Measurements from ENCODE around the gene CDC42EP5.
"Not testable (repeated sequence)": the region's sequence is repeated elsewhere in the genome, so short reads cannot be mapped to it uniquely, and the experiment has no call there.

The CDC42EP5 gene

DNA sequence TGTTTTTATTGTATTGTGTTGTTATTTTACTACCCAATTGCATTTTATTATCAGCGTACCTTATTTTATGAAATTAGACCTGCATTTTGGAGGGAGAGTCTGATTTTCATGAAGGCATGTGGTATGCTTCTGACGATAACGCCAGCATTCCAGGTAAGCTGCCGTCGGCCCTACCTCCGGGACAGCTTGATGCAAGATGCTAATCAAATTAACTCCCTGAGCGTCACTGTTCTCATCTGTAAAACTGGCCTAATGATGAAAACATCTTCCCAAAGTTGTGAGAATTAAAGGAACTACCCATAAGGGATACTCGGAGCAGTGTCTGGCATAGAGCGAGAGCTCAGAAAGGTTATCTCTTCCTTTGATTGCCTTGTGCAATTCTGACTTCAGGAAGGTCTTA is 16.7 kb upstream of the CDC42EP5 start:
- no peak for DNase-seq (ENCODE audit: low read depth in 2 of 2)

DNA sequence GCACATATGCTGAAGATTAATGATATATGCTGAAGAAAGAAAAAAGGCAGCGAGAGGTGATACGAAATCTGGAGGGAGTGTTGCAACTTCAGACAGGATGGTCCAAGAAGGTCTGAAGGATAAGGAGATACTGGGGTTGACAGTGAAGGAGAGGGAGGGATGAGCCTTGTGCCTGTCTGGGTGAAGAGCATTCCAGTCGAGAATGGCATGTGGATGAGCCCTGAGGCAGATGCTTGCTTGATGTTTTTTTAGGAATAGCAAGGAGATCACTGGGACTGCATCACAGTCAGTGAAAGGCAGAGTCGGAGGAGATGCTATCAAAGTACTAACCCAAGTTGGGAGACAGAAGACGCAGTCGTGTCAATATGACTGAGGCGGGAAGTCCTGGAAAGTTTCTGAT is 16.2 kb upstream of the CDC42EP5 start:
- no peak for DNase-seq (ENCODE audit: low read depth in 2 of 2)

DNA sequence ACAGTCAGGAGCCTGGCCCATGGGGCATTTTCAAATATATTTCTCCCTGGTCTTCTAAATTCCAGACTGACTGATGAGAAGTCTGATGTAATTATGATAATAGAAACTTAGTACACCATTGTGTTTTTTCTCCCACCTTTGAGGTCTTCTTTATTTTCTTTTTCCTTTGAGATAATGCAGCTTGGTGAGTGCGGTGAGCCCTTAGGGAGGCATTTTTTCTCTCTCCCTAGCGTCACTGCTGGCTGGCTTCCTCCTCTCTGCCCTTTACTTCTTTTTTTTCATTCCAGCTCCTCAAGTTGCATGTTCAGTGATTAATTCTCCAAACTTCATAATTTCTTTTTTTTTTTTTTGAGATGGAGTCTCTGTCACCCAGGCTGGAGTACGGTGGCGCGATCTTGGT is 12.8 kb upstream of the CDC42EP5 start:
- no peak for DNase-seq (ENCODE audit: low read depth in 2 of 2)

DNA sequence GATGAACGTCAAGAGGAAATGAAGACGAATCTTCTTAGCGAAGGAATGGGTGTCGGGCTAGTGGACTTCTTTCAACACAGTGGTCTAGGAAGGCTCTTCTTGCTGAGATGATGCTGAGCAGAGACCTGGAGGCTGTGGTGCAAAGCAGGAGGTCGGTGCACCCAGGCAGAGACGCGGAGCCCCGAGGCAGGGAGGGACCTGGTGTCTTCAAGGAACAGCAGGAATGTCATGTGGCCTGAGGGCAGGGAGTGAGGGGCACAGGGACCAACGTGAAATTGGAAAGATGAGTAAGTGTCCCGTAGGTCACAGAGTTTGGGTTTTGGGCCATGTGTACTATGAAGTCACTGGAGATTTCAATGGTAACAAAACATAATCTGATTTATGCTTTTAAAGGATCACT is 11.4 kb upstream of the CDC42EP5 start:
- no peak for DNase-seq (ENCODE audit: low read depth in 2 of 2)

DNA sequence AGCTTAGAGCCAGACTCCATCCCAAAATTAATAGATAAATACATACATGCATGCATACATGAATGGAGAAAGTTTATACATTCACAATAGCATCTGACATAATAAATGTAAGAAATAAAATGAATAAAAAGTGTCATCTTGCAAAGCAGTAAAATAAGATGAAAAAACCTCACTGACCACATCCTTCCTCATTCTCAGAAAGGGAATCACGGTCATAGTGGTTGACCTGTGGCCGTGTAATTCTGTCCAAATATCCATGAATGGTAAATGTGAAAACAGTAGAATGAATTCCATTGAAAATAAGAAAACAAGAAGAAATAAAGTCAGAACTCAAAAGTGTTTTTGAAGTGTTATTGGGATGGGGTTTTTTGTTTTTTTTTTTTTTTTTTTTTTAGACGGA is 9.8 kb upstream of the CDC42EP5 start:
- DNase-seq (ENCODE audit: low read depth in 2 of 2) = no peak

DNA sequence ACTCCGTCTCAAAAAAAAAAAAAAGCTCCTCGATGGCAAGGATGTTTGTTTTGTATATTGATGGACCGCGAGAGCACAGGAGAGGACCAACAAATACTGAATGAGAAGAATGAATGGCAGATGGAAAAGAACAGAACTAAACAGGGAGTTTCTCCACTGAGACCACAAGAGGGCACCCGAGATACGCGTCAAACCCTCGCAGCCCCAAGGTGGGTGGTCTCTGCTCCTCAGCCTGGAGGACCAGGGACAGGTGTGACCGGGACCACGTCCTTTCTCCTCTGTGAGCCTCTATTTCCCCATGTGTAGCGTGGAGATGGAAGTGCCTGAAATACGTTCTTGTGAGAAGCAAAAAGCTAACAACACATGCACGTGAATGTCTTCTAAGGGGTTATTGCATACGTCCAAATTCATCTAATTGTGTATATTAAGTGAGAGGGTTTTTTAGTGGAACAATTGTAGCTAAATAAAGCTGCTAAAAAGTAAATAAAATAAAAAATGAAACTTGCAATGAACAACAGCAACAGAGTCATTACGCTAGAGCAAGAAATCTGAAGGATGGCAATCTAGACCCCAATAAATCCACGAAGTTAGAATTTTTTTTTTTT is 8.3 kb upstream of the CDC42EP5 start:
- no peak for DNase-seq (ENCODE audit: low read depth in 2 of 2)

DNA sequence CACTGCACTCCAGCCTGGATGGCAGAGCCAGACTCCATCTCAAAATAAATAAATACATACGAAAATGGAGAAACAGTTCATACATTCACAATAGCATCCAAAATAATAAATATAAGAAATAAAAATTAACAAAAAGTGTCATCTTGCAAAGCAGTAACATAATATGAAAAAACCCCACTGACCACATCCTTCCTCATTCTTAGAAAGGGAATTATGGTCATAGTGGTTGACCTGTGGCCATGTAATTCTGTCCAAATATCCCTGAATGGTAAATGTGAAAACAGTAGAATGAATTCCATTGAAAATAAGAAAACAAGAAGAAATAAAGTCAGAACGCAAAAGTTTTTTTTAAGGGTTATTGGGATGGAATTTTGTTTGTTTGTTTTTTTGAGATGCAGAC is 7.0 kb upstream of the CDC42EP5 start:
- no peak for DNase-seq (ENCODE audit: low read depth in 2 of 2)

DNA sequence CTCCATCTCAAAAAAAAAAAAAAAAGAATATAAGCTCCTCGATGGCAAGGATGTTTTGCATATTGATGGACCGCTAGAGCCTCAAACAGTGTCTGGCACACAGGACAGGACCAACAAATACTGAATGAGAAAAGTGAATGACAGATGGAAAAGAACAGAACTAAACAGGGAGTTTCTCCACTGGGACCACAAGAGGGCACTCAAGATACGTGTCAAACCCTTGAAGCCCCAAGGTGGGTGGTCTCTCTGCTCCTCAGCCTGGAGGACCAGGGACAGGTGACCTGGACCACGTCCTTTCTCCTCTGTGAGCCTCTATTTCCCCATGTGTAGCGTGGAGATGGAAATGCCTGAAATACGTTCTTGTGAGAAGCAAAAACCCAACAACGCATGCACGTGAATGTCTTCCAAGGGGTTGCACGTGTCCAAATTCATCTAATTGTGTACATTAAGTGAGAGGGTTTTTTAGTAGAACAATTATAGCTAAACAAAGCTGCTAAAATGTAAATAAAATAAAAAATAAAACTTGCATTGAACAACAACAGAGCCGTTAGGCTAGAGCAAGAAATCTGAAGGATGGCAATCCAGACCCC is 5.7 kb upstream of the CDC42EP5 start:
- DNase-seq (ENCODE audit: low read depth in 2 of 2) = no peak

DNA sequence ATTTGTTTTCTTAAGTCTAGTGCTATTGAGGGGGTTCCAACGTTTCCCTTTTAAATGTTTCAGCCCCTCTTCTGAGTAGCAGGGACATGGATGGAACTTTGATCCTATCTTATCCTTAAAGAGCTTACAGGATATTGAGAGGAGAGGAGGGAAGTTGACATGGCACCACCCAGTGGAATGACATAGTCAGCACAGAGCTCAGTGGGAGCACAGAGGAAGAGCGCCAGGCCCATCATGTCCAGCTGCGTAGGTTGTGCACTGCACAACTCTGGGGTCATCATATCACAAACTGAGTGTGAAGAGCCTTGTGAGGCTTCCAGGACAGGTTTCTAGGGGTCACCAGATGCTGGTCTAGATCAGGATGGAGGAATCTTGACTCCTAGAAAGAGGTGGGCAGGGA is 4.6 kb upstream of the CDC42EP5 start:
- no peak for DNase-seq (ENCODE audit: low read depth in 2 of 2)

DNA sequence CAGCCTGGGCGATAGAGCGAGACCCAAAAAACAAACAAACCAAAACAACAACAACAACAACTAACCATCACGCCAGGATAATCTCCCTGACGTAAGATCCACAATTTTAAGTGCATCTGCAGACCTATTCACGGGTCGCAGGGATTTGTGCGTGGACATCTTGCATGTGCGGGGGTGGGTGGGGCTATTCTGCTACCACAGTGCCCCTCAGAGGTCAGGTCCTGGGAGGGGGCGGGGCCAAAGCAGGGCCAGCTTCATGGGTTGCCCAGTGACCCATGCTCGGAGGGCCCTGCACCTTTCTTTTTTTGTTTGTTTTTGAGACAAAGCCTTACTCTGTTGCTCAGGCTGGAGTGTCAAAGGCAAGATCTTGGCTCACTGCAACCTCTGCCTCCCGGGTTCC is 2.6 kb upstream of the CDC42EP5 start:
- no peak for DNase-seq (ENCODE audit: low read depth in 2 of 2)

DNA sequence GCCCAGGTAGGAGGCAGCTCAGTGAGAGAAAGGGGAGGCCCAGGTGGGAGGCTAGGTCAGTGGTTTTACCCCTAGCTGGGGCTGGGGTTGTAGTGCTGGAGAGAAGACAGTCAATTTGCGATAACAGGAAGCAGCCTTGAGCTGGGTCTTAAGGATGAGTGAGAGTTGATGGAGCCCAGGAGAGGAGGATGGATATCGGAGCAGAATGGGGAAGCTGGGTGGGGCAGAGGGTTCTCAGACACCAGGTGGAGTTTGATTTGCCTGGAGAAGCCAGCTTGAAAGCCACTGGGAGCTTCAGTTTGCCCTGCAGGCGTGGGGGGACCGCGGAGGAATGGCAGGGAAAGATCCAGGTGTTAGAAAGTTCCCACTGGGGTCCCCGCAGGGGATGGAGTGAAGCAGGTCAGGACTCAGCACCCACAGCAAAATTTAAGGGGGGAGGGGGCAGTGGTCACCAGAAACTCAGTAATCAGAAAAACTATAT is 836 bp upstream of the CDC42EP5 start:
- no peak for DNase-seq (ENCODE audit: low read depth in 2 of 2)

DNA sequence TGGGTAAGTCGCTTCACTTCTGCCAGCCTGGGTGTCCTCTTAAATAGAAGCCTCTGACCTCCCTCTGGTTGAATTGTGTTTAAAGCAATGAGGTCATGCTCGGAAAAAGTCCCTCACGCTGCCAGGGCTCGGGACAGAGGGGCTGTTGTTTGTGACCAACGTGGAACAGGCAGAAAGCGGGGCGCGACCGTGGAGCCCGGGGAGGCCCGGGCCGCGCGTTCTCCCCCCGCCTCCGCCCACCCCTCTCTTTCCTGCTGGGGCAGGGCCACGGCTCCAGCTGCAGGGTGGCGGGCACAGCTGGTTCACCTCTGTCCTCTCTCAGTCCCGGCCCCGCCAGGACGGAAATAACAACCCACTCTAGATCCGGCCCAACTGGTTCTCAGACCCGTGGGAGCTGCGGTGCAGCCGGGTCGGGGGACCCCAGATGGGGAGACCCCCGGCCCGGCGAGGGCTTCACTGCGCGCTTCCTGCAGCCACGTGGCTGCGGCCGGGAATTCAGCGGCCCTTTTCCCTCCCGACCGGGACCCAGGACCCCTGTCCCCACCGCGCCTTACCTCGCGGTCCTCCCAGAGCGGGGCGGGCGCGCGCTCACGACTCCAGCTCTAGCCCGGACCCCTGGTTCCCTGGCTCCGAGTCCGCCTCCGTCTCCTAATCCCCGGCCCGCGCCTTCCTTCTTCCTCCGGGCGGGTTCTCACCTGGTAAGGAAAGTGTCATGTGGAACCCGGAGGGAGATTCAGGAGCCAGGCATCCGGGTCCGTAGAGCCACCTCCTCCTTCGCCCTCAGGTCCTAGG is 1.9 kb downstream of the CDC42EP5 start:
- DNase-seq (ENCODE audit: low read depth in 2 of 2) = no peak

DNA sequence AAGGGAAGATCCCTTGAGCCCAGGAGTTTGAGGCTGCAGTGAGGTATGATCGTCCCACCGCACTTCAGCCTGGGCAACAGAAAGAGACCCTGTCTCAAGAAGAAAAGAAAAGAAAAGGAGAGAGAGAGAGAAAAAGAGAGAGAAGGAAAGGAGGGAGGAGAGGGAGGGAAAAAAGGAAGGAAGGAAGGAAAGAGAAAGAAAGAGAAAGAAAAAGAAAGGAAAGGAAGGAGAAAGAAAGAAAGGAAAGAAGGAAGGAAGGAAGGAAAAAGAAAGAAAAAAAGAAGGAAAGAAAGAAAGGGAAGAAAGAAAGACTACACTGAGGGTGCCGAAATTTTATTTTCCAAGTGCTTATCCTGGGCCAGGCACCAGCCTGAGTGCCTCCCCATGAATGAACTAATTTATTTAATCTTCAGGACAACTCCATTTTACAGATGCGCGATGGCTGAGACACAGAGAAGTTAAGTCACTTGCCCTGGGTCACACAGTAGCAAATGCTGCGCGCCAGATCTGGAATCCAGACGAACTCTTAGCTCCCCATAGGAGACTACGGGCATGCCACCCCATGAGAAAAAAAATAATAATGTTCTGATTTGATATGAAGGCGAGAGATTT is 2.7 kb downstream of the CDC42EP5 start:
- no peak for DNase-seq (ENCODE audit: low read depth in 2 of 2)

DNA sequence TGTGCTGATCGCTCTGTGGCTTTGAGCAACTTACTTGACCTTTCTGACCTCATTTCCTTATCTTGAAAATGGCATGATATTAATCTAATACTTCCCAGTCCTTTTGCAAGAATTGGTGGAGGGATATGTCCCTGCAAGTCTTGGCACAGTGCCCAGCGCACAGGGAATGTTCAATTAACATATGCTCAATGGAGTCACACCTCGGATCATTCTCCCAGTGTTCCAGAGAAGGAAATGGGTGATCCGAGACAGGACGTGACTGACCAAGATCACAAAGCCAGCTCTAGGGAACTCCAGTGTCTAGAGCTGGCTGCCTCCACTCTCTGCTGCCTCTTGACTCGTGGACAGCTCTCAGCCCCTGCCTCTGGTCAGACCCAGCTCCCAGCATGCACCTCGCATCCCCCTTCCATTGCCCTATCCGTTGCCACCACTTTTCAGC is 3.6 kb downstream of the CDC42EP5 start:
- no peak for DNase-seq (ENCODE audit: low read depth in 2 of 2)

DNA sequence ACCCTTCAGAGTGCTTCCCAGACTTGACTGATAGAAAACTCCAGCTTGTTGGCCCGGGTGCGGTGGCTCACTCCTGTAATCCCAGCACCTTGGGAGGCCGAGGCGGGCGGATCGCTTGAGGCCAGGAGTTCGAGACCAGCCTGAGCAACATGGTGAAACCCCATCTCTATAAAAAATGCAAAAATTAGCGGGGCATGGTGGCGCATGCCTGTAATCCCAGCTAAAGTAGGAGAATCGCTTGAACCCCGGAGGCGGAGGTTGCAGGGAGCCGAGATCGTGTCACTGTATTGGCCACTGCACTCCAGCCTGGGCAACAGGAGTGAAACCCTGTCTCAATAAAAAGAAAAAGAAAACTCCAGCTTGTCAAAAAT is 7.0 kb downstream of the CDC42EP5 start:
- not testable (repeated sequence) for DNase-seq (ENCODE audit: low read depth in 2 of 2)

DNA sequence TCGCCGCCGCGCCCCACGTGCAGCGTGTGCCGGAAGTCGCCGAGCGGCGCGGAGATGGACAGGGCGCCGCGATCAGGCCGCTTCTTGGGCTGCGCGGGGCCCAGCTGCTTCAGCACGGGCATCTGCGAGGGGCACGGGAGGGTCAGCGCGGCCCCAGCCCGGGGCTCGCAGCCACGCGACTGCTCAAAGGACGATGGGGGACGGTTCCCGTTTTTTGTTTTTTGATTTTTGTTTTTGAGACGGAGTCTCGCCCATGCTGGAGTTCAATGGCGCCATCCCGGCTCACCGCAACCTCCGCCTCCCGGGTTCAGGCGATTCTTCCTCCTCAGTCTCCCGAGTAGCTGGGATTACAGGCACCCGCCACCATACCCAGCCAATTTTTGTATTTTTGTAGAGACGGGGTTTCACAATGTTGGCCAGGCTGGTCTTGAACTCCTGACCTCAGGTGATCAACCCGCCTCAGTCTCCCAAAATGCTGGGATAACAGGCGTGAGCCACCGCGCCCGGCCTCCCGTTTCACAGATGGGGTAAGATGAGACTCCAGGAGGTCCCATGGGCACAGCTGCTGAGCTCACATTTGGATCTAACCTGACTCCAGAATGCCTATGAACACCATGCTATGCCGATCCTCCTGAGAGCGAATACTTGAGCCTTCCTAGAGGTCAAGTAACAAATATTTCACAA is 7.5 kb downstream of the CDC42EP5 start:
- no peak for DNase-seq (ENCODE audit: low read depth in 2 of 2)

DNA sequence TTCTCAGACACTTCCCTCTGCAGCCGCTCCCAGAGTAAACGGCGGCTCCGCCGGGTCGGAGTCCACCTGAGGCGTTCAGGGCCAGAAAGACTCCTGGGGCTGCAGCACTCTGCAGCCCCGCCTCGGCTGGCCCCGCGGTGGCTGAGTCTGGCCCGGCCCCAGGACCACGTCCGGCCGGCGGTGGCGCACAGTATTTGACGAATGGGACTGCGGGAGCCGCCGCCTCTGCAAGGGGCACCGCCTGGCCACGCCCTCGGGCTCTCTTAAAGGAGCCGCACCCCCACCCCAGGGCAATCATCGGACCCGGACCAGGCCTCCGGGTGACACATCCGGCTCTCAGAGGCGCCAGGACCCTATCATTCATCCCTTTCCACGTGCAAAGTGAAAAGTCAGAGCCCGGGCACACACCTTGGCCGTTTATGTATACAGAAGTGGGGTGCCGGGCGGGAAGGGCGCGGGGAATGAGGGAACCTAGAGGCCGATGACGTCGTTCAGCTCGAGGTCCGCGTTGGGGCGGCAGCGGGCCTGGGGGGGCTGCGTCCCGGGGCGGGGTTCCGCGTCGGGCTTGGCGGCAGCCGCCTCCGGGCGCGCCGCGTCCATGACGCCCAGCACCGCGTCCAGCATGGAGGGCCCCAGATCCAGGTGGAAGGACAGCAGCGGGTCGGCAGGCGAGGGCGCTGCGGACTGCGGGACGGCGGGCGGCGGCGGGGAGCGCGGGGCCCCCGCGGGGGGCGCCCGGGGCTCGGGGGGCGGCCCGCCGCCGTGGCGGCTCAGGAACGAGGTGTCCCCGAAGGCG is 8.3 kb downstream of the CDC42EP5 start:
- DNase-seq (ENCODE audit: low read depth in 2 of 2) = peak; percentile 39 to 70

DNA sequence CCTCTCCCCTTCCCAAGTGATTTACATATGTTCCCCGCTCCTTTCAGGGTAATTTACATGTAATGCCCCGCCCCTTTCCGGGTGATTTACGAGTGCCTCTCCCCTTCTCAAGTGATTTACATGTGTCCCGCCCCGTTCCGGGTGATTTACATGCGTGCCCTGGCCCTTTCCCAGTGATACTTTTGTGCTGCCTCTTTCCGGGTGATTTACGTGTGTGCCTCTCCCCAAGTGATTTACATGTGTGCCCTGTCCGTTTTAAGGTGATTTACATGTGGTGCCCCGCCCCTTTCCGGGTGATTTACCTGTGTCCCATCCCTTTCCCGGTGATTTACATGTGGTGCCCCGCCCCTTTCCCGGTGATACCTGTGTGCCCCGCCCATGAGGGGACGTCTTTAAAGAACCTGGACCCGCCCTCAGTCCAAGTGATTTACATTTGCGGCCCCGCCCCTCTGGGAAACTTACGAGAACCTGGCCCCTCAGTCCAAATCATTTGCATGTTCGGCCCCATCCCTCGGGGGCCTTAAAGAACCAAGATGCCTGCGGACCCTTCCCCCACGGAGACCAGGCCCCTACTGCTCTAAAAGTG is 9.0 kb downstream of the CDC42EP5 start:
- peak in 1 of 2 donors; percentile 76 for DNase-seq (ENCODE audit: low read depth in 2 of 2)

DNA sequence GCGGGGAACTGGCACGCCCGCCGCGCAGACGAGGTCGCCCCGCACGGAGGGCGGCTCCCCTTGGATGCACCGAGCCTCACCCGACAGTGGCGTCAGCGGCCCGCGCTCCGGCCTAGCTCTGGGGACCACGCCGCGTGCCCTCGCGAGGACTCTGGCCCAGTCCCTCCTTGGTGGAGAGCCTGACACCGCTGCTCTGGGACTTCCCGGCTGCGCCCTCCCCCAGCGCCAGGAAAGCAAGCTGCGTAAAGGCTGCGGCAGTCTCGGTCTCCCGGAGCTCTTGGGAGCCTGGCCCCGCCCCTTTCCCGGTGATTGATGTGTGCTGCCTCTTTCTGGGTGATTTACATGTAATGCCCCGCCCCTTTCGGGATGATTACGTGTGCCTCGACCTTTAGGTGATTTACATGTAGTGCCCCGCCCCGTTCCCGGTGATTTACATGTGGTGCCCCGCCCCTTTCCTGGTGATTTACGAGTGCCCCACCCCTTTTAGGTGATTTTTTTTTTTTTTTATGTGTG is 9.5 kb downstream of the CDC42EP5 start, which contains the start of gene LENG9:
Gene LENG9 (minus strand): TSS at position 248 of the 513 bp plus-strand sequence. CDS start 252 bp downstream, outside the sequence.
- DNase-seq (ENCODE audit: low read depth in 2 of 2) = peak; percentile 87 to 93
